H1 (cell line): ENCODE results near the gene GALNT12. TPM values are rescaled to one million over a fixed set of nuclear protein-coding genes. Genes with fewer than 3 reads are reported as not detected.

Source experiments
- CTCF ChIA-PET: fragments of 300-600 bp; sonication (Branson Sonifier 250); formaldehyde crosslinking; loops from one replicate; lab custom pipeline; 2021; ENCODE audit not compliant: partially characterized antibody; lab: Charles Lee
- POLR2A ChIA-PET: fragments of 300-600 bp; sonication (Branson Sonifier 250); formaldehyde crosslinking; loops from one replicate; lab custom pipeline; 2021; ENCODE audit warnings: inconsistent platforms; ENCODE audit not compliant: partially characterized antibody; lab: Charles Lee
- DNase-seq, 2 experiments: peaks; one replicate each; pipeline versions ENCODE4 v3.0.0 to v3.0.0-alpha.2; 2010 to 2022; ENCODE audit warnings: low spot score in 2 of 2, low read depth in 1 of 2, mixed read lengths in 1 of 2
- FAIRE-seq: peaks from 2 replicates; lab custom pipeline; 2011; peaks lifted over from hg19 to GRCh38; lab: Jason Lieb, UNC
- H2AFZ ChIP-seq: 2 replicates; pipeline ENCODE4 v1.8.1; 2012; ENCODE audit warnings: low read length, inconsistent platforms
- H2AK5ac ChIP-seq: 2 replicates; pipeline ENCODE4 v1.6.1; 2013; ENCODE audit warnings: low read depth, low read length
- H2BK120ac ChIP-seq: replicated peaks from 2 replicates; pipeline ENCODE3; 2013; ENCODE audit warnings: low read depth, low read length, inconsistent platforms
- H2BK12ac ChIP-seq: 2 replicates; pipeline ENCODE4 v1.6.1; 2013; ENCODE audit warnings: low read depth, low read length
- H2BK15ac ChIP-seq: 2 replicates; pipeline ENCODE4 v1.6.1; 2013; ENCODE audit warnings: low read length
- H2BK20ac ChIP-seq: 2 replicates; pipeline ENCODE4 v1.6.1; 2013; ENCODE audit warnings: low read length
- H2BK5ac ChIP-seq: 2 replicates; pipeline ENCODE4 v1.6.1; 2013; ENCODE audit warnings: low read depth, low read length
- H3K14ac ChIP-seq: 2 replicates; pipeline ENCODE4 v1.6.1; 2013; ENCODE audit warnings: inconsistent platforms; ENCODE audit not compliant: insufficient read length
- H3K18ac ChIP-seq: 2 replicates; pipeline ENCODE4 v1.6.1; 2013; ENCODE audit warnings: low read length; ENCODE audit errors: extremely low read depth
- H3K23ac ChIP-seq: 2 replicates; pipeline ENCODE4 v1.6.1; 2013; ENCODE audit warnings: inconsistent platforms; ENCODE audit not compliant: insufficient read length
- H3K23me2 ChIP-seq: 2 replicates; pipeline ENCODE4 v1.6.1; 2013; ENCODE audit warnings: low read depth, low read length
- H3K27ac ChIP-seq: 2 replicates; pipeline ENCODE4 v1.6.1; 2011; ENCODE audit warnings: low read depth, low read length, inconsistent platforms
- H3K27me3 ChIP-seq, 4 experiments: replicated peaks in 1 of 4; 1 replicate in 1 of 4; 2 replicates in 3 of 4; pipeline versions ENCODE4 v1.6.1 to v1.8.1; 2011 to 2013; ENCODE audit warnings: low read length in 3 of 4, mild to moderate bottlenecking in 3 of 4, inconsistent platforms in 2 of 4, mixed read lengths in 2 of 4, moderate library complexity in 1 of 4; ENCODE audit not compliant: control insufficient read depth in 3 of 4, insufficient read depth in 3 of 4; ENCODE audit errors: extremely low read depth in 1 of 4
- H3K36me3 ChIP-seq, 4 experiments: 2 replicates each; pipeline versions ENCODE4 v1.6.1 to v1.8.1; 2011 to 2013; ENCODE audit warnings: mild to moderate bottlenecking in 4 of 4, low read length in 3 of 4, moderate library complexity in 2 of 4, control low read depth in 1 of 4, inconsistent platforms in 1 of 4; ENCODE audit not compliant: insufficient read depth in 4 of 4, control insufficient read depth in 2 of 4
- H3K4ac ChIP-seq: replicated peaks from 2 replicates; pipeline ENCODE3; 2013; ENCODE audit warnings: low read length, low read depth, mixed read lengths, inconsistent platforms; ENCODE audit not compliant: insufficient read length
- H3K4me1 ChIP-seq, 4 experiments: replicated peaks in 1 of 4; 1 replicate in 1 of 4; 2 replicates in 3 of 4; pipeline versions ENCODE4 v1.6.1 to v1.8.1; 2011 to 2013; ENCODE audit warnings: low read length in 3 of 4, inconsistent platforms in 2 of 4, mixed read lengths in 1 of 4; ENCODE audit not compliant: insufficient read depth in 4 of 4, control insufficient read depth in 3 of 4
- H3K4me2 ChIP-seq, 2 experiments: 2 replicates each; pipeline versions ENCODE4 v1.6.1 to v1.8.1; 2011 to 2013; ENCODE audit warnings: low read depth in 2 of 2, low read length in 2 of 2, control low read depth in 1 of 2, inconsistent platforms in 1 of 2, mild to moderate bottlenecking in 1 of 2; ENCODE audit not compliant: insufficient read depth in 1 of 2
- H3K4me3 ChIP-seq, 4 experiments: fragments of 200-600, 300-600 bp in 1 of 4; sonication (generic), shearing (Covaris generic), sonication (Bioruptor Twin) in 1 of 4; 2 replicates each; pipeline versions ENCODE4 v1.5.1 to v1.8.1; 2011 to 2016; ENCODE audit warnings: low read length in 4 of 4, low read depth in 3 of 4, control low read depth in 2 of 4, inconsistent platforms in 2 of 4, mild to moderate bottlenecking in 2 of 4, mixed read lengths in 1 of 4, moderate library complexity in 1 of 4; ENCODE audit not compliant: insufficient read depth in 2 of 4; ENCODE audit errors: extremely low read depth in 1 of 4
- H3K56ac ChIP-seq: replicated peaks from 2 replicates; pipeline ENCODE3; 2013; ENCODE audit warnings: low read depth, mild to moderate bottlenecking, mixed read lengths, low read length, inconsistent platforms; ENCODE audit not compliant: insufficient read length
- H3K79me1 ChIP-seq: 2 replicates; pipeline ENCODE4 v1.6.1; 2013; ENCODE audit warnings: low read depth, low read length, control low read depth
- H3K79me2 ChIP-seq, 2 experiments: 2 replicates each; pipeline versions ENCODE4 v1.6.1 to v1.8.1; 2012 to 2013; ENCODE audit warnings: low read length in 2 of 2, mild to moderate bottlenecking in 2 of 2, inconsistent platforms in 1 of 2; ENCODE audit not compliant: insufficient read depth in 2 of 2, control insufficient read depth in 1 of 2
- H3K9ac ChIP-seq, 4 experiments: replicated peaks in 1 of 4; 1 replicate in 1 of 4; 2 replicates in 3 of 4; pipeline versions ENCODE4 v1.6.1 to v1.8.1; 2011 to 2013; ENCODE audit warnings: low read depth in 3 of 4, low read length in 3 of 4, control low read depth in 2 of 4, mild to moderate bottlenecking in 2 of 4, moderate library complexity in 2 of 4, inconsistent platforms in 1 of 4; ENCODE audit errors: extremely low read depth in 1 of 4
- H3K9me3 ChIP-seq, 2 experiments: 2 replicates each; pipeline versions ENCODE4 v1.6.1 to v1.8.1; 2012 to 2013; ENCODE audit warnings: mild to moderate bottlenecking in 2 of 2, moderate library complexity in 2 of 2, control low read depth in 1 of 2, inconsistent platforms in 1 of 2, low read depth in 1 of 2, low read length in 1 of 2, mixed read lengths in 1 of 2; ENCODE audit not compliant: insufficient read depth in 2 of 2
- H4K20me1 ChIP-seq, 2 experiments: replicated peaks in 1 of 2; 2 replicates each; pipeline versions ENCODE3 to v1.8.1; 2011 to 2013; ENCODE audit warnings: inconsistent platforms in 2 of 2, low read length in 2 of 2, mild to moderate bottlenecking in 1 of 2; ENCODE audit not compliant: insufficient read depth in 2 of 2, control insufficient read depth in 1 of 2
- H4K5ac ChIP-seq: 2 replicates; pipeline ENCODE4 v1.6.1; 2013; ENCODE audit warnings: low read length, low read depth, mixed read lengths, inconsistent platforms; ENCODE audit not compliant: insufficient read length
- H4K8ac ChIP-seq: 2 replicates; pipeline ENCODE4 v1.8.0; 2013; ENCODE audit warnings: mild to moderate bottlenecking, moderate library complexity, low read length, inconsistent platforms; ENCODE audit not compliant: insufficient read depth; ENCODE audit errors: extremely low read depth
- H4K91ac ChIP-seq: replicated peaks from 2 replicates; pipeline ENCODE3; 2013; ENCODE audit warnings: low read length, mixed read lengths, inconsistent platforms; ENCODE audit not compliant: insufficient read length
- ATF2 ChIP-seq: IDR thresholded peaks from 2 replicates; pipeline ENCODE4 v1.6.1; 2012; ENCODE audit warnings: low read length, inconsistent platforms
- ATF3 ChIP-seq: IDR thresholded peaks from 2 replicates; pipeline ENCODE4 v1.6.1; 2011; ENCODE audit warnings: low read depth, mild to moderate bottlenecking, low read length; ENCODE audit not compliant: insufficient read depth
- CEBPB ChIP-seq: IDR thresholded peaks from 2 replicates; pipeline ENCODE4 v1.6.1; 2012; ENCODE audit warnings: low read depth, low read length
- CHD1 ChIP-seq: IDR thresholded peaks from 2 replicates; pipeline ENCODE4 v1.6.1; 2012; ENCODE audit warnings: low read depth, low read length, improper control_type of control experiment
- GABPA ChIP-seq: IDR thresholded peaks from 2 replicates; pipeline ENCODE4 v1.6.1; 2011; ENCODE audit warnings: mild to moderate bottlenecking, low read length, moderate library complexity, borderline replicate concordance; ENCODE audit not compliant: insufficient read depth
- HDAC6 ChIP-seq: IDR thresholded peaks from one replicate; pipeline ENCODE4 v1.7.1; 2012; ENCODE audit warnings: low read depth, mild to moderate bottlenecking, inconsistent platforms, low read length, moderate library complexity
- JUN ChIP-seq: IDR thresholded peaks from 2 replicates; pipeline ENCODE4 v1.6.1; 2011; ENCODE audit warnings: low read depth, mild to moderate bottlenecking, improper control_type of control experiment, low read length
- MAFK ChIP-seq: IDR thresholded peaks from 2 replicates; pipeline ENCODE4 v1.6.1; 2012; ENCODE audit warnings: low read depth, mild to moderate bottlenecking, improper control_type of control experiment, low read length
- MAX ChIP-seq: IDR thresholded peaks from 2 replicates; pipeline ENCODE4 v1.6.1; 2012; ENCODE audit warnings: inconsistent platforms
- PHF8 ChIP-seq: fragments of 200-600 bp; sonication (generic); conservative IDR thresholded peaks from 2 replicates; pipeline ENCODE4 v1.7.1; 2012; ENCODE audit warnings: low read depth, mild to moderate bottlenecking, inconsistent platforms, low read length, moderate library complexity
- RBBP5 ChIP-seq: IDR thresholded peaks from 2 replicates; pipeline ENCODE4 v1.7.1; 2012; ENCODE audit warnings: low read depth, mild to moderate bottlenecking, inconsistent platforms, low read length, moderate library complexity, borderline replicate concordance
- TCF12 ChIP-seq: IDR thresholded peaks from 2 replicates; pipeline ENCODE4 v1.6.1; 2011; ENCODE audit warnings: low read depth, mild to moderate bottlenecking, low read length
- YY1 ChIP-seq: IDR thresholded peaks from 2 replicates; pipeline ENCODE4 v1.6.1; 2011; ENCODE audit warnings: low read depth, mild to moderate bottlenecking, low read length
- WGBS, 2 experiments: shearing (Covaris generic) in 1 of 2; methylation state at CpG; one replicate each; pipeline versions ENCODE4 v1.1.6 to v1.1.7; 2013 to 2015; ENCODE audit warnings: low lambda C conversion rate in 2 of 2, mixed read lengths in 2 of 2, inconsistent platforms in 1 of 2, low coverage in 1 of 2, missing lambda C conversion rate in 1 of 2; ENCODE audit not compliant: insufficient replicate concordance in 2 of 2, insufficient coverage in 1 of 2, insufficient read length in 1 of 2; ENCODE audit errors: extremely low coverage in 1 of 2, missing lambda C conversion rate in 1 of 2; 5-methylcytosine and 5-hydroxymethylcytosine counted together
- polyA plus RNA-seq, 7 experiments: library from polyadenylated mRNA; depleted of rRNA in 3 of 7; stranded (reverse) in 5 of 7; unstranded in 2 of 7; fragments of >200 nt in 5 of 7; fragments of 200-250 nt in 2 of 7; gene quantifications; 1 replicate in 5 of 7; 2 replicates in 1 of 7; 4 replicates in 1 of 7; pipeline versions ENCODE4 v1.2.1 to v1.2.3, GENCODE V29; 2011 to 2013; ENCODE audit warnings: missing spikeins in 2 of 7, mixed read lengths in 2 of 7
- total RNA-seq: library from RNA; stranded (reverse); fragmentation: NEBNext Ultra II Directional; extraction: Animal tissue kit (Norgen Biotek cat#: 25700); gene quantifications from 2 replicates; pipeline ENCODE4 v1.2.1, GENCODE V29; 2021

GALNT12 gene
- total and polyA plus RNA-seq, 2 of the 8 experiments (the other 6 are each of a cell fraction or from before 2014, with no cell fraction given): 16.2 to 19.6 TPM

GRCh38 chr9:98882569-98882923 is 75.1 kb downstream of the GALNT12 start:
- no peak overlapping the region for H2BK120ac ChIP-seq
- no peaks in the 10 kb centered on the region for H3K9me3 ChIP-seq
- H3K56ac ChIP-seq: no peak overlapping the region
- no peaks in the 10 kb centered on the region for H3K4me1 ChIP-seq
- FAIRE-seq: no peak
- H2BK5ac ChIP-seq: no peak overlapping the region
- DNase-seq: no peak
- H3K9ac ChIP-seq: no peak overlapping the region
- no peak overlapping the region for H4K5ac ChIP-seq
- no peaks in the 10 kb centered on the region for H3K27me3 ChIP-seq
- no peak overlapping the region for H3K23ac ChIP-seq
- H2BK12ac ChIP-seq: no peak overlapping the region
- H3K23me2 ChIP-seq: peaks cover 1% of the 10 kb centered on the region; the same call in 1 of the 2 replicates
- no peaks in the 10 kb centered on the region for H3K36me3 ChIP-seq
- peak overlapping the region; percentile 57; the same call in 1 of the 2 replicates for H4K8ac ChIP-seq
- H3K79me2 ChIP-seq: no peaks in the 10 kb centered on the region
- no peaks in the 10 kb centered on the region for H4K20me1 ChIP-seq
- H3K27ac ChIP-seq: no peak overlapping the region
- H3K79me1 ChIP-seq: no peaks in the 10 kb centered on the region
- H3K18ac ChIP-seq: no peak overlapping the region
- H3K4me3 ChIP-seq: no peak overlapping the region
- H2AK5ac ChIP-seq: no peak overlapping the region
- H4K91ac ChIP-seq: no peak overlapping the region
- ChIA-PET POLR2A (no interaction called here), CTCF (no interaction called here)
- H2BK20ac ChIP-seq: no peak overlapping the region
- H2AFZ ChIP-seq: no peak overlapping the region
- H3K14ac ChIP-seq: no peak overlapping the region
- no peak overlapping the region for H3K4me2 ChIP-seq
- no peak overlapping the region for H2BK15ac ChIP-seq
- no peak overlapping the region for H3K4ac ChIP-seq
- 85% methylated on average over 2 of the region's 2 CpGs; no CpG with 5 or more reads in 1 of the 2 experiments for WGBS, 2 experiments
- TF ChIP-seq JUN: no peak
- TF ChIP-seq CHD1: no peak
- no peak for TF ChIP-seq RBBP5
- no peak for TF ChIP-seq CEBPB
- no peak for TF ChIP-seq HDAC6
- TF ChIP-seq ATF2: no peak
- TF ChIP-seq ATF3: no peak
- TF ChIP-seq PHF8: no peak
- TF ChIP-seq MAFK: no peak
- TF ChIP-seq MAX: no peak
- no peak for TF ChIP-seq GABPA
- no peak for TF ChIP-seq TCF12
- no peak for TF ChIP-seq YY1
